NCI-H146 treated with DMSO at 0.1 percent for 48 hours (cell line): ENCODE measurements around the gene C16orf96.
A peak's percentile ranks its signal among the peaks of the same experiment; 100 is the strongest.
"Not testable (repeated sequence)": the region's sequence is repeated elsewhere in the genome, so short reads cannot be mapped to it uniquely, and the experiment has no call there.

Source experiments
- DNase-seq: peaks from one replicate; lab custom pipeline; 2025; ENCODE audit not compliant: unreplicated experiment; lab: John Stamatoyannopoulos, UW

Gene C16orf96

DNA sequence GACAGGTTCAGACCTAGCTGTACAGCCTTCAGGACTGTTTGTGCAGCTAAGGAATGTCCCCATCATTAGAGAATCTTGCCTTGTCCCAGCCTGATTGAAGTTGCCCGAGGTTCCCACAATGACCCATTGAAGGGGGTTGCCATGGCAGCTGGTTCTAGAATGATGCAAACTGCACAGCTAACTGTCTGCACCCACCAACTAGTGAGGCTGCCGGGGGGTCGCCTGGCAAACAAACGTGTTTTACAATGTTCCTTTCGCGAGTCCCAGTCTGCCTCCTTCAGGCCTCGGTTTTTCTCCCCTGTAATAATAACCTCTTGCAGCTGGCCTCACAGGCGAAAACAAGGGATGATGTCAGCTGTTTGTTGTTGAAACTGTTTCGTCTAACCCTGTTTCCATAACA, 5.5 kb downstream of the C16orf96 start:
- no peak for DNase-seq

DNA sequence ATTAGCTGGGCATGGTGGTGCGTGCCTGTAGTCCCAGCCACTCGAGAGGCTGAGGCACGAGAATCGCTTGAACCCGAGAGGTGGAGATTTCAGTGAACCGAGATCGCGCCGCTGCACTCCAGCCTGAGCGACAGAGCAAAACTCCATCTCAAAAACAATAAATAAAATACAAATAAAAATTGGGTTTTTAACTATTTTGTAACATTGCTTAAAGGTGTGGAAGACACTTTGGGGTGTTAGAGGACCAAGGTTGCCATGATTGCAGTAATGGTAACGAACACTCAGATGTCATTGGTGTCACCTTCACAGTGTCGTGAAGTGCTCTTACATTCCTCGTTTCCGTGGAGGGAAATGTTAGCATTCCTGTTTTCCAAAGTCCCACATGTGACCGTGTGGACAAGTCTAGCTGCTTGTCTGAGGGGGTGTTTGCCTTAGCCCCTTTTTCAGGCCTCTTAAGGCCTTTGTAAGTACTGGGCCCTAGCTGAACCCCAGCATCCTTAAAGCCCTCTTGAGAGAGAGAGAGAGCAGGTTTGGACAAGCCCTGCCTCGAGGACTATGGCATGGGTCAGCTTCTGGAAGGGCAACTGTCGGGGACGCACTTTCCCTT, 8.6 kb downstream of the C16orf96 start:
- no peak for DNase-seq

DNA sequence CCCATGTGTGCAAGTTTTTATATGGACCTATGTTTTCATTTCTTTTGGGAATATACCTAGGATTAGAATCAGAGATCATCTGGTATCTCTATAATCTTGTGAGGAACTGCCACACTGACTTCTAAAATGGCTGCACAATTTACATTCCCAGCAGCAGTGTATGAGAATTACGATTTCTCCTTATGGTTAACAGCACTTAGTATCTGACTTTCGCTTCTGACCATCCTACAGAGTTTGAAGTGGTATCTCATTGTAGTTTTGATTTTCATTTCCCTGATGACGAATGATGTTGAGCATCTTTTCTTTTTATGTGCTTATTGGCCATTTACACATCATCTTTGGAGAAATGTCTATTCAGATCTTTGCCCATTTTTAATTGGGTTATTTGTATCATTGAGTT, 10.0 kb downstream of the C16orf96 start:
- no peak for DNase-seq

DNA sequence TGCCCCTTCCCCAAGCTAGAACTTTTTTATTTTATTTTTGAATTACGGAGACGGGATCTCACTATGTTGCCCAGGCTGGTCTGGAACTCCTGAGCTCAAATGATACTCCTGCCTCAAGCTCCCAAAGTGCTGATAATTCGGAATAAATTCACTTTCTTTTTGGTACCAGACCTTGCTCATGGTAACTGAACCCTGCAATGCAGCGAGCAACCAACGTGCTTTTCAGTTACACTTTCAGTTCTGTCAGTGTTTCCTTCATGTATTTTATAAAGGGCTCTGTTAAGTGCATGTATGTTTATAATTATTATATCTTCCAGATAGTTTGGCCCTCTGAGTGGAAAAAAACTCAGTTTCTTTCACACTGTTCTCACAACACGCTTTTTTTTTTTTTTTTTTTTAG, 13.9 kb downstream of the C16orf96 start:
- DNase-seq, result no peak

DNA sequence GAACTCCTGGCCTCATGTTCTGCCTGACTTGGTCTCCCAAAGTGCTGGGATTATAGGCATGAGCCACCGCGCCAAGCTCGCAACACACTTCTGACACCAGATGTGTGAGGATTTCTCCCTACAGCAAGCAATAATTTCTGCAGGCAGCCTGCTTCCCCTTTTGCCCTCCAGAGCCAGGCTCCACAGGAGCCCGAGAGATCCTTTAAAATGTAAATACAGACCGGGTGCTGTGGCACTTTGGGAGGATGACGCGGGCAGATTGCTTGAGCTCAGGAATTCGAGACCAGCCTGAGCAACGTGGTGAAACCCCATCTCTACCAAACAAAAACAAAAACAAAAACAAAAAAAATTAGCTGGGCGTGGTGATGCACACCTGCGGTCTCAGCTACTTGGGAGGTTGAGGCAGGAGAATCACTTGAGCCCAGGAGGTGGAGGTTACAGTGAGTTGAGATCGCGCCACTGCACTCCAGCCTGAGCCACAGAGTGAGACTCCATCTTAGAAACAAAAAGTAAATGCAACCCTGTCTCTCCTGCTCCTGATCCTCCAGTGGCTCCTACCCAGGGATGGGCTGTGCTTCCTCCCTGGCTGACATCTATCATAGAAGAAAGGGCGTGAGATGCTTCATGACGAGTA, 14.7 kb downstream of the C16orf96 start:
- no peak for DNase-seq

DNA sequence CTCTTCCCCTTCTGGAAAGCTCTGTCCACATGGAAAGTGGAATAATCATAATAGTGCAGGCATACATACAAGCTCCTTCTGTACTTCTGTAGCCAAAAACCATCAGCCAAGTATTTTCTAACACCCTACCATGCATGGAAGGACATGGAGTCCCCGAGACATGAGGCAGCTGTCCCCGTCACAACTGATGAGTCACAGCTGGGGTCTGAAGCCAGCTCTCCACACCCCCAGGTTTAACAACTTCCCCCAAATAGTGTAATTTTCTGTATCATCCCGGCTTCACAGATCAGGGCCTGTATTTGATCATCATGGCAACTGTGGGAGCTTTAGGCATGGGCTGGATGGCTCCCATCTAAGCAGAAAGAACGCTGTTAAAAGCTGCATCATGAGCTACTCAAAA, 16.6 kb downstream of the C16orf96 start:
- DNase-seq, result no peak

DNA sequence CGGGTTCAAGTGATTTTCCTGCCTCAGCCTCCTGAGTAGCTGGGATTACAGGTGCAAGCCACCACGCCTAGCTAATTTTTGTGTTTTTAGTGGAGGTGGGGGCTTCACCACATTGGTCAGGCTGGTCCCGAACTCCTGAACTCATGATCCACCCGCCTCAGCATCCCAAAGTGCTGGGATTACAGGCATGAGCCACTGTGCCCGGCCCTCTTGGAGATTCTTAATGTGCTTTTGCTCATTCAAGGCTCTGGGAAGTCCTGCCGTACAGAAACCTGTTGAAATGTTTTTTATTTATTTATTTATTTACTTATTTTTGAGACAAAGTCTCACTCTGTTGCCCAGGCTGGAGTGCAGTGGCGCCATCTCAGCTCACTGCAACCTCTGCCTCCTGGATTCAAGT, 17.8 kb downstream of the C16orf96 start:
- not testable (repeated sequence) for DNase-seq

DNA sequence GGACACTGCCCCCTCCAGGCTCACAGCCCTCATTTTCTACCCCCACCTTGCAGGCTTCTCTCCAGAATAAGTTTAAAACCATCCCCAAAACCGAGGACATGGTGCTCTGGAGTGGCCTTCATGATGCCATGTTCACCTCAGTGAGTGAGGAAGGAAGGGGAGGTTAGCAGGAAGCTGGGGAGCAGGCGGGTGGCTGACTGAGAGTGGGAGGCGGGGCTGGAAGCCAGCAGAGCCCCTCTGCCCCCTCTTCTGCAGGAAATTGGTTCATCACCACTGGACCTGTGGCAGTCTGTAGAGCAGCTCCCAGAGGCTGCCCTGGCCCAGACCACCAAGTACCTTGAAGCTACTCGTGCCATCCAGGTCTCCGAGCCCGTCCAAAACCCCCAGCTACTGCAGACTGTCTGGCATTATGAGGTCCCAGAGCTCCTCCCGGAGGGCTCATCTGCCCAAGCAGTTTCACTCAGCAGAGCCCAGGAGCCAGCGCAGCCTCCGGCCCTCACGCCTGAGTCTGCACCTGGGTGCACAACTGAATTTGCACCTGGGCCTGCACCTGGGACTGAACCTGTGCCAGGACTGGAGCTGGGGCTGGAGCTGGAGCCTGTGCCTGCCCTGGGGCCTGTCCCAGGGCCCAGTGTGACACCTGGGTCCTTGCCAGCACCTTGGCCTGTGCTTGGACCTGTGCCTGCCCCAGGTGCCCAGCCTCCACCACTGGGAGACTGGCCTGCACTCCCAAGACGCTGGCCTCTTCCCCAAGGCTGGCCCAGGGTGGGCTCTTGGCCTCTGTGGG, 19.0 kb downstream of the C16orf96 start:
- DNase-seq, result no peak

DNA sequence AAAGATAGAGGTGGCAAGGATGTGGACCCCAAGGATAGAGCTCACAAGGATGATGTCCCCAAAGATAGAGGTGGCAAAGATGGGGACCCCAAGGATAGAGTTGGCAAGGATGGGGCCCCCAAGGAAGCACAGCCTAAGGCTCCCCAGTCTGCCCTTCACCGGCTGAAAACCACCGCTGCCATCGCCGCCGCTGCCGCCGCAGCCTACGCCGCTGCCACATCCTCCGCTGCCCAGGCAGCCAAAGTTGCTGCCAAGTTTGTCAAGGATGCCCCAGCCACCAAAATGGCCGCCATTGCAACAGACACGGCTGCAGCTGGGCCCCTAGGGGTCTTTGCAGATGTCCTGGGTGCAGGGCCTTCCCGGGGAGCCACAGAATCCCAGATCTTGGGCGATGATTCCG, 19.9 kb downstream of the C16orf96 start:
- DNase-seq, result no peak

DNA sequence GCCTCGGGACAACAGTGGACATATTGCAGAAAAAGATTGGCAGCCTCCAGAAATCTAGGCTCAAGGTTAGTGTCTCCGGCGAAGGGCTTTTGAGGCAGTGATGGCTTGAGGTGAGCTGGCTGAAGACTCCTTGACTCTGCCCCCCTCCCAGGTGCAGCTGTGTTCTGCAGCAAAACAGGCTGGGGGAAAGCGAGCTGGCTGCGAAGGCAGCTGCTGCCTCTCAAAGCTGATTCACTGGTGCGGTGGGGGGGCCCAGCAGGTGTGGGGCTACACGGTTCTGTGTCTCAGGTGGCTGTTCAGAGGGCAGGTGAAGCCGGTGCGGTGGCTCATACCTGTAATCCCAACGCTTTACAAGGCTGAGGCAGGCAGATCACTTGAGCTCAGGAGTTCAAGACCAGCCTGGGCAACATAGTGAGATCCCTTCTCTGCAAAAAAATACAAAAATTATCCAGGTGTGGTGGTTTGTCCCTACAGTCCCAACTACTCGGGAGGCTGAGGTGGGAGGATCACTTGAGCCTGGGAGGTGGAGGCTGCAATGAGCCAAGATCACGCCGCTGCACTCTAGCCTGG, 22.9 kb downstream of the C16orf96 start:
- DNase-seq, result peak; percentile 90

DNA sequence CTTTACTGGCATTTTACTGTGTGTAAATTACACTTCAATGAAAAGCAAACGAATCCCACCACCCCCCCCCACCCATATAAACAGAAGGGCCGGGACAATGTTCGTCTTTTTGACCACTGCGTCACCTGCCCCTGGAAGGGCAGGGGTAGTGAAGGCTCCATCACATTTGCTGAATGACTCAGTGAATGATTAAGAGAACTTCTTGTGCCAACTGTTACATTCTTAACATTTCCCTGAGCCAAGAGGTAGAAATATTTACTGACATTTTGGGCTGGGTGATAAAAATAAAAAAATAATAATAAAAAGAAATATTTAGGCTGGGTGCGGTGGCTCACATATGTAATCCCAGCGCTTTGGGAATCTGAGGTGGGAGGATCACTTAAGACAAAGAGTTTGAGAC, 24.1 kb downstream of the C16orf96 start:
- DNase-seq, result no peak

DNA sequence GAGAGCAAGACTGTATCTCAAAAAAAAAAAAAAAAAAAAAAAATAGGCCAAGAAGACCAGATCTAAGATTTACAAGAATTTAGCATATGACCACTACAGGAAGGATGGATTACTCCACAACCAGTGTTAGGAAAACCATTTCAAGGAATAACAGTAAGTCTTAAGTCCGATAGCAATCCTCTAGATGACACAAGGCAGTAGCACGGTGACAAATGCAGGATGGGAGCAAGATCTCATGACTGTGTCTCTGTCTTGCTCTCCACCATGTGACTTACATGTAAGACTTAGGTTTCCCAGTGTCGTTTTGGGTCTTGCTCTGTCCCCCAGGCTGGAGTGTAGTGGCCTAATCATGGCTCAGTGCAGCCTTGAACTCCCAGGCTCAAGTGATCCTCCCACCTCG, 27.8 kb downstream of the C16orf96 start:
- DNase-seq, result no peak

DNA sequence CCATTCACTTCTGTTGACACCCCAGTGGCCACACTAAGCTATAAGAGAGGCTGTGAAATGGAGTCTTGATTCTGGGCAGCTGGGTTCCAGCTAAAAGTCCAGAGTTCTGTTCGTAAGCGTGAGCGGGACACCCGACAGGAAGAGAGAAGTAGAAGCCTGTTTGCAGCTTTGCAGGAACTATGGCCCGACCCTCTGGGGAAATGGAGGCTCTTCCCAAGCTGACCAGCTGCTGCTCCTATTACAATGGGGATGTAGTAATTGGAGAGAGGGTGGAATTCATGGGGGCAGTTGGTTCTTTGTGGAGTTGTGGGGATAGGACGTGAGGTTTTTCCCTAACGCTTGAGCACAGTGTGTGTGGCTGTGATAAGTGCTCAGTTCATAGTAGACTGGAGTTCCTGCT, 30.2 kb downstream of the C16orf96 start:
- no peak for DNase-seq

DNA sequence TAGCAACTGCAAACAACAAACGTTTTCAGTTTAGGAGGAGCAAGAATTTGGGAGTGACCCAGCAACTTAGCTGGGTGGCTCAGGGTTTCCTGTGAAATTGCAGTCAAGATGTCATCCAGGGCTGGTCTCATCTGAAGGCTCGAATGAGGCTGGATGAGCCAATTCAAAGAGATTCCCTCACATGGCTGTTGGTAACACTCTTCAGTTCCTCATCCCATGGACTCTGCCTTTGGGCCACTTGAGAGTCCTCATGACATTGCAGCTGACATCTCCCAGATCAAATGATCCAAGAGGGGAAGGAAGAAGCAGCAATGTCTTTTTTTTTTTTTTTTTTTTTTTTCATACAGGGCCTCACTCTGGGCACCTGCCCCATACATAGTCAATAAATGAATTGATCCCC, 32.2 kb downstream of the C16orf96 start:
- no peak for DNase-seq

DNA sequence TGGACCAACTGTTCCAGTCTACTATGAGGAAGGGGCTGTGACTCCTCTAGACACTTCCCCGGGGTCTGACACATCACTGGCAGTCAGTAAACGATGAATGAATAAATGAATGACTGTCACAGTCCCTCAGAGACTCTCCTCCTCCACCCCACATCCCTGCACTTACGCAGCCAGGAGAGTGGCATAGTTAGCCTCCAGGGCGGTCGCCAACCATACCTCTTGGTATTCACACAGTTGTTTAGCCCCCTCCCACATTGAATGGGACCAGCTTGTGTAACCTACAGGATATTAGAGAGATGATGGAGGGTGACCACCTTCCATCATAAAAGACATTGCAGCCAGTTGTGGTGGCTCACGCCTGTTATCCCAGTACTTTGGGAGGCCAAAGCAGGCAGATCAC, 32.8 kb downstream of the C16orf96 start:
- DNase-seq, result no peak

DNA sequence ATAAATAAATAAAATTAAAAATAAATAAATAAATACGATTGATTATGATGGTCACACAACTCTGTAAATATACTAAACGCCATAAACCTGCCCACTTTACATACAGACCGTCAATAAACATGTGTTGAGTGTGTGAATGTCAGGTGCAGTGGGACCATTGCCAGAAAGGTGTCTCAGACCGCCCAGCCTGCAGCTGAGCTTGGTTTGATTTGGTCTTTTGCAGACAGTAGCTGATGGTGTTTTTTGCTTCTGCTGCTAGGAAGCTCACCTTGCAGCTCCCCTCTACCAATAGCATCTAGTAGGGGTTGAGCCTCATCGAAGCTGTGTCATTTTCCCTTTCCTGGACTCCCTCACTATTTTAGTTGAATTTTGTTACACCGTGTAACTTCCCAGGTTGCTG, 35.1 kb downstream of the C16orf96 start:
- DNase-seq, result no peak

DNA sequence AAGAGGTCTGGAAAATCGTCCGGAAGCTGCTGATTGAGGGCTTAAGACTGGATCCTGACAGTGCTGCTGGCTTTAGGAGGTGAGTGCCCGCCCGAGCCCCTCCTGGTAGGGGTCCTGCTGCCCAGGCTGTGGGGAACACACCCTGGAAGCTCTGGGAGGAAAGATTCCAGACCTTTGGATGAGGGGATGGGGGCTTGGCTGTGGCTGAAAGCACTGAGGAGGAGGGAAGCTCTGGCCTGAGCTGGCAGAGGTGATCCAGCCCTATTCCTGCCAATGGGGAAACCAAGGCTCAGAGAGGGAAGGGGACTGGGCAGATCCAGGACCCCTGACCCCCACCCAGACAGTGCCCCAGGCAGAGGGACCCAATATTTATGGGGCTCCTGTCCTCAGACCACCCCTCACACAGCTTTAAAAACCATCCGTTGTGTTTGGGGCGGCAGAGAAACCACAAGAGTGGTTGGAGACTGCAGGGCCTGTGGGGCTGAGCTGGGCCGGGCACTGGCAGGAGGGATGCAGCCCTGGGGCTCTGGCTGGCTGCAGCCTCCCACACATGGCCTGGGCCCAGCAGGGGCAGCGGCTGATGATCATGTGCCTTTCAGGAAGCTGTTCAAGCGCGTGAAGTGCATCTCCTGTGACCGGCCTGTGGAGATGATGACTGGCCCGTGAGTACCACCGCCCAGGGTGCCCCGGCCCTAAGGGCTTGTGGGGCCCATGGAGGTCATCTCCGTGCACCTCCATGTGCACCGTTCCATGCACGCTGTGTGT, 35.7 kb downstream of the C16orf96 start:
- DNase-seq, result no peak

DNA sequence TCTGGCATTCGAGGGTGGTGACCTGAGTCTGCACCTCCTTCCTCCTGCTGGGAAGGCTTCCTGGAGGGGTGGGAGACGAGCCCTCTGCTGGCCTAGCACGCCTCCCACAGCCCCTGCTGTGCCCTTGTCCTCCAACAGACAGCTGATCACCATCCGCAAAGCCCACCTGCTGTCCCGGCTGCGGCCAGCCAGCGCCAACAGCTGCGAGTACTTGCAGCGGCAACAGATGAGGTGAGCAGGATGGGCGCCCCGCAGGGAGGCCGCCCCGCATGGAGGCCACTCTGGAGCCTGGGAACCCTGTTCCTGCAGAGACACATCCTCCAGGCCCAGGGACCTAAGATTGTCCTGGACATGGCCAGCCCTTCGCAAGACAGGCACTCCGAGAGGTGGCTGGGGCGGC, 36.9 kb downstream of the C16orf96 start:
- peak; percentile 97 for DNase-seq

DNA sequence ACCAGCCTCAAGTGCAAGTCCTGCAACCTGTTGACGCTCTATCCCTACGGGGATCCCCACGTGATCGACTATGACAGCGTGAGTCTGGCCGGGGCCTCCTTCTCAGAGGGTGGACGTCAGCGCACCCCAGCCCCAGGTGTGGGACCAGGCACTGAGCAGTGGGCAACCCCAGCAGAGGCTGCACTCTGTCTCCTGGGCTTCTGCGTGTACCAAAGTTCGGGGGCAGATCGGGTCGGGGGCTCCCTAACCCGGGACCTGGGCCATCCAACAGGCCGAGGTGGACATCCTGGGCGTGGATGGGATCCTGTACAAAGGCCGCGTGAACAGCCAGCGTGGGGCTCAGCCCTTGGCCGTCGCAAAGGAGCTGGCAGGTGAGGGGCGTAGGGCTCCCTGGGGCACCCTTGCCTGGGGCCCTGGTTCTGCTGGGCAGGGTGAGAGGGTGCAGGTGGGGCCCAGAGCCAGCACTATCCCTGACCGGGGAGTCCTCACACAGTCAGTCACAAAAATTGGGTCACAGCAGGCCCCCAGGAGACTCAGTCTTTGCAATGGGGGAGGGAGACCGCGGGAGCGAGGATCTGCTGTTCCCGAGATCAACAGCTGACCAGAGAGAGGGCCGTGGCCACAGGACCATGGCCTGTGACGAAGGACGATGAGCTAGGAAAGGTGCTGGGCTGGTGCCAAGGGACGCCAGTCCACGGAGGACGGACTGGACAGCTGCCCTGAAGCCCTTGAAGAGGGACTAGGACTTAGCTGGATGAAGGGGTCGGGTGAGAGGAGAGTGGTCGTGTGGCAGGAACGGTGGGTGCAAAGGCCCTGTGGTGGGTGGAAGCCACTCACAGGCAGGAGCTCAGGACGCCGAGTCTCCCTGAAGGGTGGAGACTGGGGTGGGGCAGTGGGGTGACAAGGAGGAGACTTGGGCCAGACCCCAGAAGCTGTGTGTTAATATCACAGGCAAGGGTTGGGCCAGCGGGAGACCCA, 38.6 kb downstream of the C16orf96 start:
- DNase-seq, result no peak

DNA sequence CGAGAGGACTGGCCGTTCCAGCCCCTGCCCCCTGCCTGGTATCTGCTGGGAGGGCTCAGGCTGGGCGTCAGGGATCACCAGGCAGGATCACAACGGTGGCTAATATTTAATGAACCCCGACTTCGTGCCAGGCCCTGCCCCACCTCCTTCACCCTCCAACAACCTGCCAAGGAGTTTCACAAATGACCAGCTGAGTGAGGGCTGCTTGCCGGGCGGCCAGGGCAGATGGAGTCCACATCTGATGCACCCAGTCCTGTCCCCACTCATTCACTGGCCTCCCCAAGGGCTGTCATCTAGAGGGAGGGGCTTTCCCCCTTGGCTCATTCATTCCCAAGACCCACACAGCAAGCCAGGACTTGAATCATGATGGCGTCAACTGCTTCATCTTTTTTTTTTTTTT, 41.0 kb downstream of the C16orf96 start:
- DNase-seq, result no peak
